ENCODE data around the gene HS6ST1. TPM values are rescaled to one million over a fixed set of nuclear protein-coding genes. Genes with fewer than 3 reads are reported as not detected.
A peak's percentile ranks its signal among the peaks of the same experiment; 100 is the strongest.
"Not testable (repeated sequence)": the region's sequence is repeated elsewhere in the genome, so short reads cannot be mapped to it uniquely, and the experiment has no call there.

The HS6ST1 gene
- total RNA-seq, 2 experiments from 2014 or later: 9.1 to 9.6 TPM

GRCh38 chr2:128275498-128276045 lies 43.1 kb downstream of the HS6ST1 start:
- Mint-ChIP-seq H3K27me3 (no peaks in the 10 kb centered on the region), H3K36me3 (peaks cover 20% of the 10 kb centered on the region), H3K4me3 (no peak overlapping the region), H3K9me3 (peaks cover 15% of the 10 kb centered on the region), H3K27ac (no peak overlapping the region), H3K4me1 (ENCODE audit: low read depth) (peaks cover 6% of the 10 kb centered on the region)
- intact Hi-C loops (cut with micrococcal nuclease): no loop called here
- ChIA-PET POLR2A (no interaction called here), CTCF (no interaction called here)
- DNase-seq: no peak

GRCh38 chr2:128274218-128274617 lies 44.5 kb downstream of the HS6ST1 start:
- Mint-ChIP-seq H3K9me3 (peaks cover 15% of the 10 kb centered on the region), H3K27ac (no peak overlapping the region), H3K4me3 (no peak overlapping the region), H3K4me1 (ENCODE audit: low read depth) (peaks cover 5% of the 10 kb centered on the region), H3K27me3 (no peaks in the 10 kb centered on the region), H3K36me3 (peaks cover 20% of the 10 kb centered on the region)
- ChIA-PET POLR2A (no interaction called here), CTCF (no interaction called here)
- DNase-seq: no peak
- intact Hi-C loops (cut with micrococcal nuclease): no loop called here

GRCh38 chr2:128273469-128274081 lies 45.1 kb downstream of the HS6ST1 start:
- intact Hi-C loops (cut with micrococcal nuclease): no loop called here

DNA sequence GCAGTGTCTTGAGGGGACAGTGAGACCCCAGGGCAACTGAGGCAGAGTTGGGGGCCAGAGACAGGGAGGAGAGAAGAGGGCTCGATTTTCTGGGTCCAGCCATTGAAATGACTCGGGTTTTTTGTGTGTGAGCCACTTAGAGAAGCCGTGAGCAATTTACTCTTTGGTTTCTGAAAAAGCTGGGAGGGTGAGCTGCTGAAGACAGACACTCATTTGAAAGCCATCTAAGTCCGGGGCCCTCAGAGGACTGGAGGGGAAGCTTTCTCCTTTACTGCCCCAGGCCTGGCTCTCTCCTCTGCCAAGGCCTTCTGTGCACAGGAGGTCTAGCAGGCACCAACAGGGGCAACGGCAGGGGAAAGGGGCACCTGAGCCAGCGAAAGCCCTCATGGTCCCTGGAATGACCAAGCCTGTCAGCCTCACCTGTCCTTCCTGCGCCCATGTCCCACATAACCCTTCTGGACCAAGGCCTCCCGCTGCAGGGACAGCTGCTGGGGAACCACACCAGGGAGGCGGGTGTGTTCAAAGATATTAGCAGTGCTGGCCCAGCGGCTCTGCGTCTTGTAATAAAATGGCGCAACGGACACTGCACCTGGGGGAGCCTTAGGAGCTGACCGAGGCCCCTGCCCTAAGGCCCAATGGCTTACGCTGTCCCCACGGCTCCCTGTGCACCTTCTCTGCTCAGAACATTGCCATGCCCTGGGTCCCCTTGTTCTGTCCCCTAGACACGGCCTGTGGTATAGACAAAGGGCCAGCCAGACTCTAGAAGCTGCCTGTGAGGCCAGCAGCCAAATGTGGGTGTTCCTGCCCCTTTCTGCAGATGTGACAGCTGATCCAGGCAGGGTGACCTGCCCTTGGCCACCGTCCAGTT lies 45.8 kb downstream of the HS6ST1 start:
- peaks cover 15% of the 10 kb centered on the region for H3K9me3 Mint-ChIP-seq
- POLR2A ChIA-PET: no interaction called here
- H3K27ac Mint-ChIP-seq: no peak overlapping the region

More at GRCh38 chr2:128273469-128274081, 45.1 kb downstream of the HS6ST1 start:
- H3K4me3 Mint-ChIP-seq: no peak overlapping the region
- peaks cover 5% of the 10 kb centered on the region for H3K4me1 Mint-ChIP-seq (ENCODE audit: low read depth)
- H3K36me3 Mint-ChIP-seq: peaks cover 20% of the 10 kb centered on the region
- H3K27me3 Mint-ChIP-seq: no peaks in the 10 kb centered on the region
- H3K27ac Mint-ChIP-seq: no peak overlapping the region
- POLR2A ChIA-PET: no interaction called here
- peaks cover 15% of the 10 kb centered on the region for H3K9me3 Mint-ChIP-seq
- CTCF ChIA-PET: no interaction called here
- no peak for DNase-seq

GRCh38 chr2:128271911-128272600 lies 46.6 kb downstream of the HS6ST1 start:
- ChIA-PET POLR2A (interaction anchor here (0.6 kb wide), 1 partner anchor 273 kb away, joined by 3 read pairs; no protein-coding TSS in a partner anchor), CTCF (no interaction called here)
- no peak overlapping the region for H3K27ac Mint-ChIP-seq
- peaks cover 20% of the 10 kb centered on the region for H3K36me3 Mint-ChIP-seq
- DNase-seq: no peak
- intact Hi-C loops (cut with micrococcal nuclease): no loop called here
- peaks cover 5% of the 10 kb centered on the region for H3K4me1 Mint-ChIP-seq (ENCODE audit: low read depth)
- peaks cover 15% of the 10 kb centered on the region for H3K9me3 Mint-ChIP-seq
- no peaks in the 10 kb centered on the region for H3K27me3 Mint-ChIP-seq
- H3K4me3 Mint-ChIP-seq: no peak overlapping the region

More for the DNA sequence above, 45.8 kb downstream of the HS6ST1 start:
- no peaks in the 10 kb centered on the region for H3K27me3 Mint-ChIP-seq
- peaks cover 5% of the 10 kb centered on the region for H3K4me1 Mint-ChIP-seq (ENCODE audit: low read depth)
- DNase-seq: no peak
- peaks cover 20% of the 10 kb centered on the region for H3K36me3 Mint-ChIP-seq
- intact Hi-C loops (cut with micrococcal nuclease): no loop called here
- CTCF ChIA-PET: no interaction called here
- no peak overlapping the region for H3K4me3 Mint-ChIP-seq

DNA sequence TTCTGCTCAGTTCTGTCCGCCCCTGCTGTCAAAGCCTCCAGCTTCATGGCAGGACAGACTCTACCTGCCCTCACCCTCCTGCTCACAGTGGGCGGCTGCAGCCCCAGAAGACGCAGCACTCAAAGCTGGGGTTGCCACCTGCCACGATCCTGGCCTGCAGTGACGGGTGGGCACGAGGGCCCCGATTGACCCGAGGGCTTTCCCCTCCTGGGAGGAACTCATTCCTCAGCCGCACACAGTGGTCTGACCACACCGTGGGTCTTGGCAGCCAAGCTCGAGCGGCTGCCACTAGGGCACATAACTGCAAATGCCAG lies 47.1 kb downstream of the HS6ST1 start:
- ChIA-PET POLR2A (interaction anchor here (0.6 kb wide), 1 partner anchor 273 kb away, joined by 3 read pairs; no protein-coding TSS in a partner anchor), CTCF (no interaction called here)
- intact Hi-C loops (cut with micrococcal nuclease): no loop called here

DNA sequence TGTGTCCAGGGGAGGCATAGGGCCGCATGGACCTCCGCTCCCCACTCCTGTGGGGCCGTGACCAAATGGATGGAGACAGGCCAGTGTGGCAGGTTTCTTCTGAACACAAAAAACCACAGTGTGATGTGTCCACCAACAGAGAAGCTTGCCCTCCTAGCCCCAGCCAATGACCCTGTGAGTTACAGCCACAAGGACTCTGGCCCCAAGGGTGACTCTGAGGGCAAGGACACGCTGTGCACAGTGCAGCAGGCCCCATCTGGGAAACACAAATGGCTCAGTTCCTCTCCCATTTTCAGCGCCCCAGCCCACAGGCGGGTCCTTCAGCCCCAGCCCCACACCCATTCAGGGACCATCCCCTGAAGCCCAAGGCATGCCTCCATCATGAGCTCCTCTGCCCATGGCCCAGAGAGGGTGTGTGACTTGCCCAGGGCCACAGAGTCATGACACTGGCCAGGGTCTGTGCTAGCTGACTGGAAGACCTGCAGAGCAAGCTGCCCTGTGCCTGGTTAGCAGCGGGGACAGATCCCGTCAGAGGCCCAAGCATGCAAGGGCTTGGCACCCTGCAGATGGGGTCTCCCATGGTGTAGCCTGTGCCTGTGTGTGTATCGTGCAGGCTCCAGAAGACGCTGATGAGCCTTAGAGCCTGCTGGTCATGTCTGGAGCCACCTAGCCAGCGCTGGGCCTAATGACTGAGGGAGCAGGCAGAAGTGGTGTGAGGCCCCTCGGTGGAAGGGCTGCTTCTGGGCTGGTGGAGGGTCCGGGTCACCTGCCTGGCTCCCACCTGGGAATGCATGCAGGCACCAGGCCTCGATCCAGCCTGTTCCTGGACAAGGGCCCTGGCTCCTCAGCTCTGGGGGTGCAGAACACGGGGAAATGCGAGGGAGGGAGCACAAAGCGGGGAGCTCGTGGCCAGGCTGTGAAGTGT lies 47.7 kb downstream of the HS6ST1 start:
- no peak overlapping the region for H3K4me3 Mint-ChIP-seq
- no peaks in the 10 kb centered on the region for H3K27me3 Mint-ChIP-seq
- CTCF ChIA-PET: no interaction called here
- peaks cover 15% of the 10 kb centered on the region for H3K9me3 Mint-ChIP-seq
- no peak for DNase-seq
- peaks cover 5% of the 10 kb centered on the region for H3K4me1 Mint-ChIP-seq (ENCODE audit: low read depth)
- no peak overlapping the region for H3K27ac Mint-ChIP-seq
- POLR2A ChIA-PET: no interaction called here
- intact Hi-C loops (cut with micrococcal nuclease): no loop called here
- H3K36me3 Mint-ChIP-seq: peaks cover 16% of the 10 kb centered on the region

More for the DNA sequence above, 47.1 kb downstream of the HS6ST1 start:
- no peak overlapping the region for H3K4me3 Mint-ChIP-seq
- peaks cover 20% of the 10 kb centered on the region for H3K36me3 Mint-ChIP-seq
- H3K4me1 Mint-ChIP-seq (ENCODE audit: low read depth): peaks cover 5% of the 10 kb centered on the region
- no peaks in the 10 kb centered on the region for H3K27me3 Mint-ChIP-seq
- H3K9me3 Mint-ChIP-seq: peaks cover 15% of the 10 kb centered on the region
- no peak overlapping the region for H3K27ac Mint-ChIP-seq
- DNase-seq: no peak

- CTCF ChIA-PET: no interaction called here
- peaks cover 5% of the 10 kb centered on the region for H3K4me1 Mint-ChIP-seq (ENCODE audit: low read depth)
- intact Hi-C loops (cut with micrococcal nuclease): no loop called here
- no peak for DNase-seq
- H3K36me3 Mint-ChIP-seq: peaks cover 10% of the 10 kb centered on the region
- no peak overlapping the region for H3K4me3 Mint-ChIP-seq
- no peak overlapping the region for H3K27ac Mint-ChIP-seq
- POLR2A ChIA-PET: no interaction called here
- H3K27me3 Mint-ChIP-seq: no peaks in the 10 kb centered on the region
- H3K9me3 Mint-ChIP-seq: peaks cover 10% of the 10 kb centered on the region
Observed at GRCh38 chr2:128269990-128270671, 48.5 kb downstream of the HS6ST1 start.

DNA sequence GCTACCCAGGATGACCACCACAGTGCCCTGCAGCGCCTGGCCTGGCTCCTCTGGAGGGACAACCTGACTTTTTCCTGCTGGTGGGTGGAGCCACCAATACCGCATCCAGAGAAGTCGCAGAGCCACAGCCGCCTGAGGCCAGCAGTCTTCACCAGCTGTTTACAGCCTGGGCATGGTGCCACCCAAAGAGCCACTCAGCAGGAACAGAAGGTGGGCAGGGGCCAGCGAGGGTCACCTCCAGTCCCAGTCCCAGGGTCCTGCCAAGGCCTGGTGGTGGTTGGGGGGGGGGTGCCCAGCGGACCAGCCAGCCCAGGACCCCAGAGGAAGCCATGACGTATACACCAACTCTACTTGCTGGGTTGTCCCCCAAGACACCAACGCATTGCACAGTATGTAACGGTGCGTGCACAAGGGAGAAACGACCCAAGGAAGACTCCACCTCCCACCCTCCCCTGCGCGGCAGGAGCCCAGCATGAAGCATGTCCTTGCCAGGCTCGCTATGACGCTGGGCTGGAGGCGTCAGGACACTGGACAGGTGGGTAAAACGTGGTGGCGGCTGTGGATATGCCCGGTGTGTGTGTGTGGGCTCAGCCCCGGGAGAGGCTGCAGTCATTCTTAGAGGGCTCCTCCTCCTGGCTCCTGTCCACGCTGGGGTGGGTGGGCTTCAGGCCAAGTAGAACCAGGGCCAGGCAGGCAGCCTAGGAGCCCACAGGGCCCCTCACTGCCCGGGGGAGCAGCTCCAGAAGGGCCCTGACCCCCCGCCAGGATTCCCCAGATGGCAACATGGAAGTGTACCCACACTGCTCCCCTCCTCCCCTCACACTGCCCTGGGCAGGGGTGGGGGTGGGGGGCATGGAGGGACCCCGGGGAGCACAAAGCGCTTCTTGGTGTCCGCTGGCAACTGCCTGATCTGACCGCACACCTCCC lies 49.3 kb downstream of the HS6ST1 start:
- H3K27me3 Mint-ChIP-seq: no peaks in the 10 kb centered on the region
- H3K9me3 Mint-ChIP-seq: peaks cover 5% of the 10 kb centered on the region
- DNase-seq: peak; percentile 6
- peaks cover 5% of the 10 kb centered on the region for H3K36me3 Mint-ChIP-seq
- CTCF ChIA-PET: no interaction called here
- POLR2A ChIA-PET: no interaction called here
- intact Hi-C loops (cut with micrococcal nuclease): no loop called here
- H3K27ac Mint-ChIP-seq: no peak overlapping the region
- H3K4me1 Mint-ChIP-seq (ENCODE audit: low read depth): peaks cover 7% of the 10 kb centered on the region
- no peak overlapping the region for H3K4me3 Mint-ChIP-seq

DNA sequence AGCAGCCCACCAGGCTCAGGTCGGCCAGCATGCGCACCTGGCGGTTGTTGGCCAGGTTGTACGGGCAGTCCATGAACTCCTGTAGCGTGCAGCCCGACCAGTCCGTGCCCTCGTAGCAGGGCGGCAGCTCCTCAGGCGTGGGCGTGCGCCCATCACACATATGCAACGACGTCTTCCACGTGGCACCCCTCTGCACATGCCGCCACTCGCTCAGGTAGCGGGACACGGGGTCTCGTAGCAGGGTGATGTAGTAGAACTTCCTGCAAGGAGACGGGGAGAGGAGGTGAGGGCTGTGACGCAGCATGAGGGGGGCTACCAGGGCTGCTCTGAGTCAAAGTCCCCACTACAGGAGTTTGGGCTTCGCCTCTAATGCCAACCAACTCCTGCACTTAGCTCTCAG lies 50.1 kb downstream of the HS6ST1 start:
- H3K27me3 Mint-ChIP-seq; H3K4me3 Mint-ChIP-seq; H3K9me3 Mint-ChIP-seq; intact Hi-C loops (cut with micrococcal nuclease); H3K27ac Mint-ChIP-seq; POLR2A ChIA-PET; H3K36me3 Mint-ChIP-seq; H3K4me1 Mint-ChIP-seq (ENCODE audit: low read depth); CTCF ChIA-PET: not testable (repeated sequence)
- DNase-seq: peak; percentile 4

DNA sequence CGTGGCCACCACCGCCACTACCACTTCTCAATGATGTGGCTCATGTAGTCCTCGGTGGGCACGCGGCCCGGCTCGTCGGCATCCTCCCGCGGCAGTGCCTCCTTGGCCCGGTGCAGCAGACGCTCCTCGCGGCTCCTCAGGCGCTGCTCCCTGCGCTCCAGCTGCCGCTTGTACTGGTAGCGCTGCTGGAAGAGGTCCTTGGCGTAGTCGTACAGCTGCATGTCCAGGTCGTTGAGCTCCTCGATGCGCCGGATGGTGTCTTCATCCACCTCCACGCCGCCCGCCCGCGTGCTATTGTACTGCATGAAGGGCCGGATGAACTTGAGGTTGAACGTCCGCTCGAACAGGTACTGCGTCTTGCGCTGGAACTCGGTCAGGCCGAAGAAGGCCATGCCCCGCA lies 50.5 kb downstream of the HS6ST1 start:
- CTCF ChIA-PET; H3K27ac Mint-ChIP-seq; intact Hi-C loops (cut with micrococcal nuclease); H3K9me3 Mint-ChIP-seq; DNase-seq; H3K4me3 Mint-ChIP-seq; H3K27me3 Mint-ChIP-seq; H3K36me3 Mint-ChIP-seq; H3K4me1 Mint-ChIP-seq (ENCODE audit: low read depth); POLR2A ChIA-PET: not testable (repeated sequence)
